ENCODE measurements around the gene SIN3B. TPM values are rescaled to one million over a fixed set of nuclear protein-coding genes. Genes with fewer than 3 reads are reported as not detected.

Gene SIN3B
- polyA plus RNA-seq, 1 of the 3 experiments (the other 2 are of a cell fraction), result 29.7 TPM

- Histone ChIP-seq H3K4me1 (ENCODE audit: control insufficient read depth in 1 of 2, insufficient read depth in 2 of 2, low read depth in 1 of 2, low read length in 1 of 2) (no peaks in the 10 kb centered on the region), H3K4me3 (ENCODE audit: low read depth in 2 of 2, low read length in 1 of 2) (no peak overlapping the region), H3K9me2 (no peaks in the 10 kb centered on the region), H3K27me3 (ENCODE audit: insufficient read depth) (no peaks in the 10 kb centered on the region), H3K79me2 (ENCODE audit: insufficient read depth) (no peaks in the 10 kb centered on the region), H3K9ac (no peak overlapping the region), H3K27ac (ENCODE audit: low read depth in 2 of 2, low read length in 1 of 2) (no peak overlapping the region), H3K9me3 (peaks cover 11% of the 10 kb centered on the region), H3F3A (replicated peaks; ENCODE audit: insufficient read depth) (no peaks in the 10 kb centered on the region), H3K4me2 (no peak overlapping the region), H2AFZ (ENCODE audit: low read depth) (no peak overlapping the region), H4K20me1 (ENCODE audit: insufficient read depth) (no peaks in the 10 kb centered on the region), H3K36me3 (replicated peaks in 1 of 2; ENCODE audit: control insufficient read depth in 1 of 2, insufficient read depth in 2 of 2, low read length in 1 of 2) (no peaks in the 10 kb centered on the region)
- TF ChIP-seq ELF1 (IDR thresholded peaks at IDR 0.05), result no peak
- WGBS (ENCODE audit: low lambda C conversion rate), result 4% methylated on average over 1 of the region's 1 CpG
- CTCF ChIA-PET, result interaction anchor here (1.2 kb wide), 1 partner anchor 19 kb away, joined by 4 read pairs; no protein-coding TSS in a partner anchor
- DNase-seq, result no peak
- POLR2A ChIA-PET, result no interaction called here
Measured at GRCh38 chr19:16790051-16790450, 39.1 kb upstream of the SIN3B start.

GRCh38 chr19:16791942-16792341 lies 37.3 kb upstream of the SIN3B start:
- ChIA-PET POLR2A (no interaction called here), CTCF (interaction anchor here (0.9 kb wide), 1 partner anchor 260 kb away, joined by 3 read pairs; no protein-coding TSS in a partner anchor)
- H2AFZ ChIP-seq (ENCODE audit: low read depth), result no peak overlapping the region
- DNase-seq, result no peak
- TF ChIP-seq RAD21 (IDR thresholded peaks at IDR 0.05; ENCODE audit: low read length), result no peak
- no peak for TF ChIP-seq JUND (IDR thresholded peaks at IDR 0.05)
- no peak for TF ChIP-seq RCOR1 (IDR thresholded peaks at IDR 0.05; ENCODE audit: low read length)
- TF ChIP-seq TAF1 (IDR thresholded peaks at IDR 0.05; ENCODE audit: borderline replicate concordance, low read depth, low read length), result no peak
- no peak for TF ChIP-seq MXI1 (IDR thresholded peaks at IDR 0.05; ENCODE audit: low read depth, low read length)
- no peak for TF ChIP-seq FOSL2 (IDR thresholded peaks at IDR 0.05; ENCODE audit: borderline replicate concordance, low read depth)
- no peak for TF ChIP-seq USF2 (IDR thresholded peaks at IDR 0.05; ENCODE audit: borderline replicate concordance, low read depth, low read length)
- H3K27me3 ChIP-seq (ENCODE audit: insufficient read depth), result no peaks in the 10 kb centered on the region
- no peaks in the 10 kb centered on the region for H3K9me2 ChIP-seq
- no peak overlapping the region for H3K4me3 ChIP-seq (ENCODE audit: low read depth in 2 of 2, low read length in 1 of 2)
- no peaks in the 10 kb centered on the region for H3K36me3 ChIP-seq (replicated peaks in 1 of 2; ENCODE audit: control insufficient read depth in 1 of 2, insufficient read depth in 2 of 2, low read length in 1 of 2)
- no peaks in the 10 kb centered on the region for H4K20me1 ChIP-seq (ENCODE audit: insufficient read depth)
- H3K9me3 ChIP-seq, result peaks cover 11% of the 10 kb centered on the region
- 17% methylated on average over 9 of the region's 10 CpGs for WGBS (ENCODE audit: low lambda C conversion rate)
- H3K4me1 ChIP-seq (ENCODE audit: control insufficient read depth in 1 of 2, insufficient read depth in 2 of 2, low read depth in 1 of 2, low read length in 1 of 2), result no peaks in the 10 kb centered on the region
- H3K9ac ChIP-seq, result no peak overlapping the region
- no peak overlapping the region for H3K4me2 ChIP-seq
- no peaks in the 10 kb centered on the region for H3K79me2 ChIP-seq (ENCODE audit: insufficient read depth)
- no peaks in the 10 kb centered on the region for H3F3A ChIP-seq (replicated peaks; ENCODE audit: insufficient read depth)
- no peak overlapping the region for H3K27ac ChIP-seq (ENCODE audit: low read depth in 2 of 2, low read length in 1 of 2)

- Histone ChIP-seq H3K9me3 (no peaks in the 10 kb centered on the region), H4K20me1 (ENCODE audit: insufficient read depth) (no peaks in the 10 kb centered on the region), H3K4me3 (ENCODE audit: low read depth in 2 of 2, low read length in 1 of 2) (no peak overlapping the region), H3K9ac (no peak overlapping the region), H3K9me2 (no peaks in the 10 kb centered on the region), H3K79me2 (ENCODE audit: insufficient read depth) (no peaks in the 10 kb centered on the region), H3K27me3 (ENCODE audit: insufficient read depth) (no peaks in the 10 kb centered on the region), H3K36me3 (replicated peaks in 1 of 2; ENCODE audit: control insufficient read depth in 1 of 2, insufficient read depth in 2 of 2, low read length in 1 of 2) (no peaks in the 10 kb centered on the region), H2AFZ (ENCODE audit: low read depth) (no peak overlapping the region), H3K27ac (ENCODE audit: low read depth in 2 of 2, low read length in 1 of 2) (no peak overlapping the region), H3K4me1 (ENCODE audit: control insufficient read depth in 1 of 2, insufficient read depth in 2 of 2, low read depth in 1 of 2, low read length in 1 of 2) (no peaks in the 10 kb centered on the region), H3F3A (replicated peaks; ENCODE audit: insufficient read depth) (no peaks in the 10 kb centered on the region), H3K4me2 (no peak overlapping the region)
- no peak for DNase-seq
- ChIA-PET CTCF (interaction anchor here (1.0 kb wide), 1 partner anchor 16 kb away, joined by 4 read pairs; no protein-coding TSS in a partner anchor), POLR2A (no interaction called here)
- TF ChIP-seq RFX5 (IDR thresholded peaks at IDR 0.05; ENCODE audit: low read length), result no peak
- TF ChIP-seq MEF2A (IDR thresholded peaks at IDR 0.05; ENCODE audit: borderline replicate concordance, low read depth), result no peak
- no peak for TF ChIP-seq RXRA (IDR thresholded peaks at IDR 0.05; ENCODE audit: borderline replicate concordance, low read depth)
- no peak for TF ChIP-seq SIN3A (IDR thresholded peaks at IDR 0.05; ENCODE audit: borderline replicate concordance, low read depth, low read length)
- TF ChIP-seq IRF3 (IDR thresholded peaks at IDR 0.05; ENCODE audit: low read depth, low read length), result no peak
- 28% methylated on average over 17 of the region's 17 CpGs for WGBS (ENCODE audit: low lambda C conversion rate)
Measured at GRCh38 chr19:16794456-16795441, 34.4 kb upstream of the SIN3B start.

Data from SK-N-SH (cell line).